ENCODE data around the gene MSLN.

DNA sequence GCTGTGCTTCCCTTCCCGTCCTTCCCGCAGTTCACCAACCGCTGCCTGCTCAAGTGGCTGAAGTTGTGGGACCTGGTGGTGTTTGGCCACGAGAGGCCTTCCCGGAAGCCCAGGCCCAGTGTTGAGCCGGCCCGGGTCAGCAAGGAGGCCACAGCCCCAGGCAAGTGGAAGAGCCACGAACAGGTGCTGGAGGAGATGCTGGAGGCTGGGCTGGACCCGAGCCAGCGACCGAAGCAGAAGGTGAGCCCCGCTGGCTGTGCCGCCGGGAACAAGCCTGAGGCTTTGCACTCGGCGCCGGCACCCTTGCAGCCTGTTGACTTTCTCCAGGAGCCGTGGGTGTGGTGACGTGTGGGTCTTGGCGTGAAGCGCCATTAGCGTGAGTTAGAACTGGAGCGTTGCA, 30.6 kb downstream of the MSLN start:
- TF ChIP-seq, protein P1, sequence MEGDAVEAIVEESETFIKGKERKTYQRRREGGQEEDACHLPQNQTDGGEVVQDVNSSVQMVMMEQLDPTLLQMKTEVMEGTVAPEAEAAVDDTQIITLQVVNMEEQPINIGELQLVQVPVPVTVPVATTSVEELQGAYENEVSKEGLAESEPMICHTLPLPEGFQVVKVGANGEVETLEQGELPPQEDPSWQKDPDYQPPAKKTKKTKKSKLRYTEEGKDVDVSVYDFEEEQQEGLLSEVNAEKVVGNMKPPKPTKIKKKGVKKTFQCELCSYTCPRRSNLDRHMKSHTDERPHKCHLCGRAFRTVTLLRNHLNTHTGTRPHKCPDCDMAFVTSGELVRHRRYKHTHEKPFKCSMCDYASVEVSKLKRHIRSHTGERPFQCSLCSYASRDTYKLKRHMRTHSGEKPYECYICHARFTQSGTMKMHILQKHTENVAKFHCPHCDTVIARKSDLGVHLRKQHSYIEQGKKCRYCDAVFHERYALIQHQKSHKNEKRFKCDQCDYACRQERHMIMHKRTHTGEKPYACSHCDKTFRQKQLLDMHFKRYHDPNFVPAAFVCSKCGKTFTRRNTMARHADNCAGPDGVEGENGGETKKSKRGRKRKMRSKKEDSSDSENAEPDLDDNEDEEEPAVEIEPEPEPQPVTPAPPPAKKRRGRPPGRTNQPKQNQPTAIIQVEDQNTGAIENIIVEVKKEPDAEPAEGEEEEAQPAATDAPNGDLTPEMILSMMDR (conservative IDR thresholded peaks at IDR 0.05) = no peak
- no peak for TF ChIP-seq ZFX (IDR thresholded peaks at IDR 0.05)
